ENCODE data around the gene RIMS4. TPM values are rescaled to one million over a fixed set of nuclear protein-coding genes. Genes with fewer than 3 reads are reported as not detected.

RIMS4 gene
- total RNA-seq, 4 donors from 2014 or later: 1.1 to 5.6 (median 1.9) TPM; not detected in 1

- intact Hi-C loops (cut with DNase I; ENCODE audit: low total_unique reads): no loop called here
- peaks cover 4% of the 10 kb centered on the region for H3K27me3 ChIP-seq
- 50 to 82% methylated on average over 1 to 7 of the region's 7 CpGs for WGBS, 2 donors (ENCODE audit: low coverage in 1 of 2)
- DNase-seq: no peak
- TF ChIP-seq POLR2A (IDR thresholded peaks at IDR 0.05): no peak
- no peak for TF ChIP-seq POLR2AphosphoS5 (IDR thresholded peaks at IDR 0.05)
- no peak for TF ChIP-seq EP300 (IDR thresholded peaks at IDR 0.05; ENCODE audit: low read depth)
- TF ChIP-seq CTCF (IDR thresholded peaks at IDR 0.05): no peak
- H3K27ac ChIP-seq: no peak overlapping the region
- in situ Hi-C loops (cut with MboI; ENCODE audit: low pct_ligation_motif_present in 1 of 4, low pct_unique_long_range_greater_than_20kb in 1 of 4, low sequenced_read_pairs in 3 of 4): no loop called here
- peaks cover 0 to 6% (median 0%) of the 10 kb centered on the region in 4 donors for H3K4me1 ChIP-seq
- H3K4me3 ChIP-seq: no peak overlapping the region
- no peaks in the 10 kb centered on the region for H3K36me3 ChIP-seq
- H3K9me3 ChIP-seq: peaks cover 0 to 4% of the 10 kb centered on the region in 2 donors
These were observed 25.4 kb upstream of the RIMS4 start for GRCh38 chr20:44835661-44836221.

GRCh38 chr20:44835116-44835515, 24.8 kb upstream of the RIMS4 start:
- no peak for DNase-seq
- intact Hi-C loops (cut with DNase I; ENCODE audit: low total_unique reads): no loop called here
- 26% methylated on average over 1 of the region's 1 CpG; no CpG with 5 or more reads in 1 of the 2 donors for WGBS, 2 donors (ENCODE audit: low coverage in 1 of 2)
- Histone ChIP-seq H3K9me3 (no peaks in the 10 kb centered on the region), H3K4me1 (peaks cover 0 to 6% (median 0%) of the 10 kb centered on the region in 4 donors), H3K4me3 (no peak overlapping the region), H3K36me3 (no peaks in the 10 kb centered on the region), H3K27me3 (peaks cover 4% of the 10 kb centered on the region), H3K27ac (no peak overlapping the region)
- no peak for TF ChIP-seq POLR2AphosphoS5 (IDR thresholded peaks at IDR 0.05)
- TF ChIP-seq POLR2A (IDR thresholded peaks at IDR 0.05): no peak
- TF ChIP-seq EP300 (IDR thresholded peaks at IDR 0.05; ENCODE audit: low read depth): no peak
- TF ChIP-seq CTCF (IDR thresholded peaks at IDR 0.05): no peak
- in situ Hi-C loops (cut with MboI; ENCODE audit: low pct_ligation_motif_present in 1 of 4, low pct_unique_long_range_greater_than_20kb in 1 of 4, low sequenced_read_pairs in 3 of 4): no loop called here

- 62 to 70% methylated on average over 2 of the region's 2 CpGs for WGBS, 2 donors (ENCODE audit: low coverage in 1 of 2)
- peaks cover 4% of the 10 kb centered on the region for H3K27me3 ChIP-seq
- H3K4me1 ChIP-seq: peaks cover 0 to 6% (median 0%) of the 10 kb centered on the region in 4 donors
- in situ Hi-C loops (cut with MboI; ENCODE audit: low pct_ligation_motif_present in 1 of 4, low pct_unique_long_range_greater_than_20kb in 1 of 4, low sequenced_read_pairs in 3 of 4) (no loop called here), intact Hi-C loops (cut with DNase I; ENCODE audit: low total_unique reads) (no loop called here)
- H3K4me3 ChIP-seq: no peak overlapping the region
- no peak for DNase-seq
- H3K36me3 ChIP-seq: no peaks in the 10 kb centered on the region
- TF ChIP-seq CTCF (IDR thresholded peaks at IDR 0.05): no peak
- TF ChIP-seq EP300 (IDR thresholded peaks at IDR 0.05; ENCODE audit: low read depth): no peak
- TF ChIP-seq POLR2A (IDR thresholded peaks at IDR 0.05): no peak
- no peak for TF ChIP-seq POLR2AphosphoS5 (IDR thresholded peaks at IDR 0.05)
- H3K27ac ChIP-seq: no peak overlapping the region
- H3K9me3 ChIP-seq: no peaks in the 10 kb centered on the region
These were observed 24.3 kb upstream of the RIMS4 start for GRCh38 chr20:44834693-44835092.

- H3K27ac ChIP-seq: no peak overlapping the region
- peaks cover 0 to 6% (median 0%) of the 10 kb centered on the region in 4 donors for H3K4me1 ChIP-seq
- TF ChIP-seq EP300 (IDR thresholded peaks at IDR 0.05; ENCODE audit: low read depth) (no peak), POLR2AphosphoS5 (IDR thresholded peaks at IDR 0.05) (no peak), POLR2A (IDR thresholded peaks at IDR 0.05) (no peak), CTCF (IDR thresholded peaks at IDR 0.05) (no peak)
- in situ Hi-C loops (cut with MboI; ENCODE audit: low pct_ligation_motif_present in 1 of 4, low pct_unique_long_range_greater_than_20kb in 1 of 4, low sequenced_read_pairs in 3 of 4): no loop called here
- H3K36me3 ChIP-seq: no peaks in the 10 kb centered on the region
- intact Hi-C loops (cut with DNase I; ENCODE audit: low total_unique reads): no loop called here
- H3K4me3 ChIP-seq: no peak overlapping the region
- DNase-seq: no peak
- H3K27me3 ChIP-seq: peaks cover 4% of the 10 kb centered on the region
- no peaks in the 10 kb centered on the region for H3K9me3 ChIP-seq
- WGBS, 2 donors (ENCODE audit: low coverage in 1 of 2): 83 to 100% methylated on average over 1 of the region's 1 CpG
These were observed 23.1 kb upstream of the RIMS4 start for GRCh38 chr20:44833437-44833836.
